ENCODE measurements around the gene IPCEF1.

GRCh38 chr6:154143753-154144152 is 212.8 kb downstream of the IPCEF1 start:
- no peak for TF ChIP-seq CTCF (IDR thresholded peaks at IDR 0.05)
- no peak for TF ChIP-seq POLR2A (IDR thresholded peaks at IDR 0.05)
